GM21825 (cell line): Measurements from ENCODE around the gene PLA2G2C.
"Not testable (repeated sequence)": the region's sequence is repeated elsewhere in the genome, so short reads cannot be mapped to it uniquely, and the experiment has no call there.

Experiments used
- ATAC-seq: cut with Tn5 transposase; IDR thresholded peaks from one replicate; pipeline ENCODE4 v1.9.1; 2021; ENCODE audit warnings: mild to moderate bottlenecking, moderate library complexity; ENCODE audit not compliant: unreplicated experiment

Gene PLA2G2C

GRCh38 chr1:20138346-20138745 is 48.0 kb downstream of the PLA2G2C start:
- ATAC-seq: no peak

- no peak for ATAC-seq
Measured at GRCh38 chr1:20137604-20138003, 48.7 kb downstream of the PLA2G2C start.

GRCh38 chr1:20137055-20137454 is 49.3 kb downstream of the PLA2G2C start:
- no peak for ATAC-seq

- no peak for ATAC-seq
Measured at GRCh38 chr1:20136249-20136648, 50.1 kb downstream of the PLA2G2C start.

GRCh38 chr1:20134995-20135394 is 51.3 kb downstream of the PLA2G2C start:
- ATAC-seq: no peak

GRCh38 chr1:20130518-20130917 is 55.8 kb downstream of the PLA2G2C start:
- ATAC-seq: not testable (repeated sequence)

- no peak for ATAC-seq
Measured at GRCh38 chr1:20126806-20127440, 59.4 kb downstream of the PLA2G2C start.

- ATAC-seq: no peak
Measured at GRCh38 chr1:20126041-20126805, 60.1 kb downstream of the PLA2G2C start.

- ATAC-seq: no peak
Measured at GRCh38 chr1:20125100-20125499, 61.2 kb downstream of the PLA2G2C start.

GRCh38 chr1:20124456-20125057 is 61.8 kb downstream of the PLA2G2C start:
- no peak for ATAC-seq

- ATAC-seq: no peak
Measured at GRCh38 chr1:20123722-20124455, 62.4 kb downstream of the PLA2G2C start.

- ATAC-seq: no peak
Measured at GRCh38 chr1:20120796-20121195, 65.5 kb downstream of the PLA2G2C start.

- ATAC-seq: no peak
Measured at GRCh38 chr1:20119347-20119746, 67.0 kb downstream of the PLA2G2C start, which contains the start of gene PLA2G2D. Gene PLA2G2D, minus strand, starts transcription at chr1:20119536. Its CDS starts 38 bp downstream, at chr1:20119498.

GRCh38 chr1:20117236-20117635 is 69.1 kb downstream of the PLA2G2C start:
- no peak for ATAC-seq

GRCh38 chr1:20115916-20116315 is 70.4 kb downstream of the PLA2G2C start:
- ATAC-seq: no peak

GRCh38 chr1:20115479-20115878 is 70.8 kb downstream of the PLA2G2C start:
- ATAC-seq: no peak

GRCh38 chr1:20114021-20114648 is 72.2 kb downstream of the PLA2G2C start:
- ATAC-seq: no peak
